Panc1 (cell line): ENCODE measurements around the gene CLSTN3. TPM values are rescaled to one million over a fixed set of nuclear protein-coding genes. Genes with fewer than 3 reads are reported as not detected.
A peak's percentile ranks its signal among the peaks of the same experiment; 100 is the strongest.

Experiments used
- ATAC-seq: fragments of 200-7000 bp; cut with Tn5 transposase; 2 replicates; pipeline ENCODE4 v1.9.1; 2020; ENCODE audit warnings: mild to moderate bottlenecking, moderate library complexity
- BruUV-seq: library from RNA; stranded (reverse); fragments of 400-500 nt; replicated peaks from 2 replicates; lab custom pipeline; 2021; lab: Mats Ljungman, UMichigan
- CTCF ChIA-PET: fragments of 300-600 bp; sonication (Branson Sonifier 250); formaldehyde crosslinking; loops from one replicate; lab custom pipeline; 2022; ENCODE audit warnings: antibody characterized with exemption; lab: Charles Lee
- POLR2A ChIA-PET: fragments of 300-600 bp; sonication (Branson Sonifier 250); formaldehyde crosslinking; loops from one replicate; lab custom pipeline; 2022; ENCODE audit warnings: antibody characterized with exemption; lab: Charles Lee
- DNase-seq: peaks from one replicate; pipeline ENCODE4 v3.0.0-alpha.2; 2010; ENCODE audit warnings: low read depth, low spot score
- H3K27ac ChIP-seq: 2 replicates; pipeline ENCODE4 v1.5.1; 2011; ENCODE audit warnings: mild to moderate bottlenecking, low read length, inconsistent platforms
- H3K27me3 ChIP-seq: fragments of 200-500 bp; sonication (Bioruptor generic); 2 replicates; pipeline ENCODE4 v1.6.0; 2014; ENCODE audit warnings: low read length, inconsistent platforms; ENCODE audit not compliant: control insufficient read depth, insufficient read depth
- H3K36me3 ChIP-seq: fragments of 200-500 bp; sonication (Bioruptor generic); 2 replicates; pipeline ENCODE4 v1.5.1; 2014; ENCODE audit warnings: inconsistent platforms, mild to moderate bottlenecking, low read length, moderate library complexity; ENCODE audit not compliant: control insufficient read depth, insufficient read depth
- H3K4me1 ChIP-seq: 2 replicates; pipeline ENCODE4 v1.5.1; 2011; ENCODE audit warnings: inconsistent platforms, mild to moderate bottlenecking, low read length, moderate library complexity; ENCODE audit not compliant: control insufficient read depth, insufficient read depth
- H3K4me3 ChIP-seq, 2 experiments: 2 replicates each; pipeline ENCODE4 v1.5.1; 2011 to 2012; ENCODE audit warnings: low read depth in 2 of 2, low read length in 2 of 2, mild to moderate bottlenecking in 2 of 2, inconsistent platforms in 1 of 2, moderate library complexity in 1 of 2
- H3K9me3 ChIP-seq: fragments of 200-500 bp; sonication (Bioruptor generic); 2 replicates; pipeline ENCODE4 v1.5.1; 2014; ENCODE audit warnings: low read depth, mild to moderate bottlenecking, inconsistent platforms, low read length, moderate library complexity; ENCODE audit not compliant: control insufficient read depth, insufficient read depth
- CTCF ChIP-seq: fragments of 450-650 bp; IDR thresholded peaks from 2 replicates; pipeline ENCODE4 v1.5.1; 2017; ENCODE audit warnings: mild to moderate bottlenecking
- POLR2AphosphoS5 ChIP-seq: IDR thresholded peaks from 2 replicates; pipeline ENCODE4 v1.6.1; 2012; ENCODE audit warnings: mild to moderate bottlenecking, low read depth, low read length, moderate library complexity
- REST ChIP-seq, 2 experiments: IDR thresholded peaks; 2 replicates each; pipeline ENCODE4 v1.6.1; 2011 to 2012; ENCODE audit warnings: low read depth in 2 of 2, control low read depth in 1 of 2, low read length in 1 of 2, mild to moderate bottlenecking in 1 of 2, moderate library complexity in 1 of 2; ENCODE audit not compliant: insufficient read depth in 1 of 2
- SIN3A ChIP-seq: IDR thresholded peaks from 2 replicates; pipeline ENCODE4 v1.6.1; 2012; ENCODE audit warnings: low read depth, mild to moderate bottlenecking, low read length, moderate library complexity, borderline replicate concordance; ENCODE audit not compliant: insufficient read depth
- TCF7L2 ChIP-seq: IDR thresholded peaks from 2 replicates; pipeline ENCODE4 v1.6.1; 2011; ENCODE audit warnings: mild to moderate bottlenecking, low read depth, low read length, inconsistent platforms
- in situ Hi-C: cut with HindIII; loops from 2 replicates; pipeline ENCODE4 v1.10.0; 2016; ENCODE audit warnings: low sequenced_read_pairs, low pct_unique_long_range_greater_than_20kb
- intact Hi-C: fragments of 100-400 bp; cut with micrococcal nuclease; formaldehyde crosslinking; loops from one replicate; pipeline ENCODE4 v1.10.0; 2022; ENCODE audit not compliant: unreplicated experiment
- total RNA-seq: library from RNA; stranded (reverse); gene quantifications from one replicate; pipeline ENCODE4 v1.2.1, GENCODE V29; 2021; ENCODE audit not compliant: unreplicated experiment

Gene CLSTN3
- total RNA-seq, 1 experiment from 2014 or later, result 5.9 TPM

- in situ Hi-C loops, result no loop called here
- ATAC-seq, result peak; percentile 88
- ChIA-PET CTCF (interaction anchor here (0.6 to 1.1 kb wide), 4 partner anchors 12 to 248 kb away, joined by 3 to 8 read pairs (median 4); partner anchors contain the start of gene CLSTN3), POLR2A (no interaction called here)
- H3K36me3 ChIP-seq, result no peaks in the 10 kb centered on the region
- no peaks in the 10 kb centered on the region for H3K9me3 ChIP-seq
- DNase-seq, result peak; percentile 18
- peak; percentile 81 for TF ChIP-seq CTCF
- TF ChIP-seq SIN3A, result no peak
- no peaks in the 10 kb centered on the region for H3K4me1 ChIP-seq
- no peak overlapping the region for H3K4me3 ChIP-seq
- no TSS peak for BruUV-seq
- H3K27ac ChIP-seq, result no peak overlapping the region
- no peaks in the 10 kb centered on the region for H3K27me3 ChIP-seq
- intact Hi-C loops, result loop anchor here (5.0 kb wide), 2 partner anchors 45 to 495 kb away; partner anchors contain the start of gene PEX5
These were observed 12.0 kb downstream of the CLSTN3 start for GRCh38 chr12:7142056-7142644.

- H3K9me3 ChIP-seq, result no peaks in the 10 kb centered on the region
- DNase-seq (no peak), ATAC-seq (no peak)
- H3K36me3 ChIP-seq, result no peaks in the 10 kb centered on the region
- H3K27ac ChIP-seq, result no peak overlapping the region
- H3K4me3 ChIP-seq, result no peak overlapping the region
- TF ChIP-seq CTCF (no peak), POLR2AphosphoS5 (no peak), TCF7L2 (no peak), SIN3A (no peak), REST (IDR thresholded peaks at IDR 0.05; ENCODE audit: insufficient read depth in 1 of 2, low read depth in 2 of 2, low read length in 1 of 2) (no peak)
- ChIA-PET CTCF (interaction anchor here (1.0 to 1.1 kb wide), 2 partner anchors 13 to 45 kb away, joined by 3 to 4 read pairs; partner anchors contain the start of gene CLSTN3), POLR2A (no interaction called here)
- no peaks in the 10 kb centered on the region for H3K4me1 ChIP-seq
- no TSS peak for BruUV-seq
- H3K27me3 ChIP-seq, result no peaks in the 10 kb centered on the region
- intact Hi-C loops (loop anchor here (5.0 kb wide), 2 partner anchors 44 to 494 kb away; partner anchors contain the start of gene PEX5), in situ Hi-C loops (no loop called here)
These were observed 12.8 kb downstream of the CLSTN3 start for GRCh38 chr12:7142809-7143465.
